Fibroblast of pulmonary artery (primary cell): Measurements from ENCODE around the gene CKB.

Experiments
- DNase-seq: peaks from one replicate; pipeline ENCODE4 v3.0.0-alpha.2; 2010; ENCODE audit warnings: low read depth
- H3K4me3 ChIP-seq: replicated peaks from 2 replicates; pipeline ENCODE4 v1.5.1; 2011; ENCODE audit warnings: low read depth, mild to moderate bottlenecking, control low read depth, low read length, moderate library complexity
- CTCF ChIP-seq: IDR thresholded peaks from 2 replicates; pipeline ENCODE4 v1.5.1; 2011; ENCODE audit warnings: mild to moderate bottlenecking, control low read depth, low read length, inconsistent platforms; ENCODE audit errors: missing control alignments

The CKB gene

GRCh38 chr14:103522649-103523574 is at the start of gene CKB:
Gene CKB (minus strand): TSS chr14:103522830. CDS start chr14:103522493, 337 bp downstream.
- no peak for TF ChIP-seq CTCF
- peak; percentile 50 for DNase-seq
- peak within 1 kb of the TSS; percentile 40 for H3K4me3 ChIP-seq

DNA sequence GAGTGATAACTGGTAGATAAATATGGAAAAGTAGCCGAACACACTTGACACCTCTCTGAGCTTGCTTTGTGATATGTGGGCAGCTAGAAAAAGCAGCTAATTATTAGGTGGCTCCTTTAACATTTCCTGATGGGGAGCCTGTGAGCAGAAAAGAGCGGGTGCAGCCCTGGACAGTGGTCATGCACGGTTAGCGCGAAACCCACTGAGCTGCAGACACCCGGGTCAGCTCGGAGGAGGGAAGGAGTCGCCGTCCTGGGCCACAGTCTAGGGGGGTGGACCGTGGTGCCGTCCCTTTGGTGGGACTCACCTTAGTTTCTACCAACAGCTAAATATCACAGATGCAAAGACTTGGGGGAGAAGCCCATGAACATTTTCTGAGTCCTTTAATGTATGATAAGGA is 46.8 kb upstream of the CKB start:
- no peak for DNase-seq
- no peak overlapping the region for H3K4me3 ChIP-seq
- no peak for TF ChIP-seq CTCF

GRCh38 chr14:103568952-103569351 is 46.3 kb upstream of the CKB start:
- no peak overlapping the region for H3K4me3 ChIP-seq
- DNase-seq: no peak
- TF ChIP-seq CTCF: no peak

GRCh38 chr14:103563844-103564505 is 41.3 kb upstream of the CKB start:
- TF ChIP-seq CTCF: no peak
- no peak for DNase-seq
- peak overlapping the region; percentile 91 for H3K4me3 ChIP-seq

DNA sequence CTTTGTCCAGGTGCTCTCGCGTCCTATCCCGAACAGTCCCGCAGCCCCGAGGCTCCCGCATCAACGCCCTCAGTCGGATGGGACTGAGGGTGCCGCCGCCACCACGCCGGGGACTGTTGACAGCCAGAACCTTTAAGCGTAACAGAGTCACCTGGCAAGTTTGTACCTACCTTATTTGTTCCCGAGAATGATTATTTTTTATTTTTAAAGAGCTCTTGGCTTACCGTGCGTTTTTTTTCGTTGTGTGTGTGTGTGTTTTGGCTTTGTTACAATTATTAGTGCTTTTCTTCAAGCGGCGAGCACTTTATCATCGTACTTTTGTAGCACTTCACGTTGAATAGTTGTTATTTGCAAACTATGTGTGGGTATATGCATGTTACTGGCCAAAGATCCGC is 40.6 kb upstream of the CKB start:
- peak overlapping the region; percentile 91 for H3K4me3 ChIP-seq
- TF ChIP-seq CTCF: no peak
- DNase-seq: no peak

GRCh38 chr14:103562429-103563225 is 40.0 kb upstream of the CKB start, which contains the start of the genes BAG5 and COA8:
Gene BAG5 (minus strand): TSS chr14:103562657. CDS start chr14:103561164, 1,493 bp downstream.
Gene COA8 (plus strand): TSS chr14:103562960. CDS start chr14:103563002, 42 bp downstream.
- no peak for TF ChIP-seq CTCF
- peak within 1 kb of the TSS; percentile 91 for H3K4me3 ChIP-seq
- peak; percentile 83 for DNase-seq
